Endodermal cell (in vitro differentiated cells): ENCODE measurements around the gene OOEP. TPM values are rescaled to one million over a fixed set of nuclear protein-coding genes. Genes with fewer than 3 reads are reported as not detected.

Experiments used
- DNase-seq: peaks from one replicate; pipeline ENCODE4 v3.0.0-alpha.2; 2017
- H3K27ac ChIP-seq: 2 replicates; pipeline ENCODE4 v1.5.1; 2013; ENCODE audit warnings: mild to moderate bottlenecking, low read depth, low read length, moderate library complexity
- H3K27me3 ChIP-seq: 2 replicates; pipeline ENCODE4 v1.6.1; 2013; ENCODE audit warnings: mild to moderate bottlenecking, low read length, moderate library complexity; ENCODE audit not compliant: insufficient read depth, control insufficient read depth, poor library complexity, severe bottlenecking
- H3K36me3 ChIP-seq: 2 replicates; pipeline ENCODE4 v1.7.0; 2013; ENCODE audit warnings: mild to moderate bottlenecking, low read length, moderate library complexity; ENCODE audit not compliant: control insufficient read depth, insufficient read depth
- H3K4me1 ChIP-seq: one replicate; pipeline ENCODE4 v1.7.0; 2013; ENCODE audit warnings: low read length; ENCODE audit not compliant: control insufficient read depth, insufficient read depth
- H3K4me3 ChIP-seq: 2 replicates; pipeline ENCODE4 v1.5.1; 2013; ENCODE audit warnings: mild to moderate bottlenecking, low read length, moderate library complexity
- H3K9ac ChIP-seq: 2 replicates; pipeline ENCODE4 v1.6.1; 2013; ENCODE audit warnings: mild to moderate bottlenecking, low read length, moderate library complexity; ENCODE audit not compliant: poor library complexity, severe bottlenecking; ENCODE audit errors: extremely low read depth
- H3K9me3 ChIP-seq: 2 replicates; pipeline ENCODE4 v1.6.1; 2013; ENCODE audit warnings: mild to moderate bottlenecking, low read length, moderate library complexity; ENCODE audit not compliant: control insufficient read depth
- H3K27ac Mint-ChIP-seq: 2 replicates; pipeline ENCODE4 v1.8.0; 2020; ENCODE audit warnings: mixed read lengths
- H3K27me3 Mint-ChIP-seq: 2 replicates; pipeline ENCODE4 v1.8.0; 2021; ENCODE audit warnings: mild to moderate bottlenecking, mixed read lengths; ENCODE audit not compliant: insufficient read depth
- H3K36me3 Mint-ChIP-seq: 2 replicates; pipeline ENCODE4 v1.8.0; 2020; ENCODE audit warnings: low read depth, mixed read lengths
- H3K4me1 Mint-ChIP-seq: 2 replicates; pipeline ENCODE4 v1.8.0; 2020; ENCODE audit warnings: mixed read lengths
- H3K4me3 Mint-ChIP-seq: 2 replicates; pipeline ENCODE4 v1.8.0; 2020; ENCODE audit warnings: mild to moderate bottlenecking, moderate library complexity, mixed read lengths
- H3K9me3 Mint-ChIP-seq: 2 replicates; pipeline ENCODE4 v1.8.0; 2020; ENCODE audit warnings: mild to moderate bottlenecking, mixed read lengths
- WGBS, 2 experiments: methylation state at CpG; one replicate each; pipeline versions ENCODE4 v1.1.5 to v1.1.7; 2013; ENCODE audit warnings: missing lambda C conversion rate in 2 of 2, mixed read lengths in 1 of 2; ENCODE audit not compliant: insufficient coverage in 1 of 2, insufficient read length in 1 of 2; 5-methylcytosine and 5-hydroxymethylcytosine counted together
- total RNA-seq, 2 donors: library from RNA; stranded (reverse); fragmentation: NEBNext Ultra II Directional in 1 of 2; extraction: Animal tissue kit (Norgen Biotek cat#: 25700) in 1 of 2; gene quantifications; 2 replicates in 1 of 2; 3 replicates in 1 of 2; pipeline ENCODE4 v1.2.1, GENCODE V29; 2021
- TF ChIP-seq, protein P1 (sequence below): fragments of 200-600 bp; sonication (generic); conservative IDR thresholded peaks from 2 replicates; pipeline ENCODE4 v1.5.0; 2021; ENCODE audit warnings: antibody characterized with exemption, mild to moderate bottlenecking

The OOEP gene
- total RNA-seq, 2 donors from 2014 or later: not detected

GRCh38 chr6:73375216-73375615, 5.5 kb upstream of the OOEP start:
- Mint-ChIP-seq H3K4me3 (no peak overlapping the region), H3K27ac (no peak overlapping the region), H3K36me3 (no peaks in the 10 kb centered on the region), H3K4me1 (no peaks in the 10 kb centered on the region), H3K27me3 (no peaks in the 10 kb centered on the region), H3K9me3 (peaks cover 9% of the 10 kb centered on the region)
- TF ChIP-seq, protein P1, sequence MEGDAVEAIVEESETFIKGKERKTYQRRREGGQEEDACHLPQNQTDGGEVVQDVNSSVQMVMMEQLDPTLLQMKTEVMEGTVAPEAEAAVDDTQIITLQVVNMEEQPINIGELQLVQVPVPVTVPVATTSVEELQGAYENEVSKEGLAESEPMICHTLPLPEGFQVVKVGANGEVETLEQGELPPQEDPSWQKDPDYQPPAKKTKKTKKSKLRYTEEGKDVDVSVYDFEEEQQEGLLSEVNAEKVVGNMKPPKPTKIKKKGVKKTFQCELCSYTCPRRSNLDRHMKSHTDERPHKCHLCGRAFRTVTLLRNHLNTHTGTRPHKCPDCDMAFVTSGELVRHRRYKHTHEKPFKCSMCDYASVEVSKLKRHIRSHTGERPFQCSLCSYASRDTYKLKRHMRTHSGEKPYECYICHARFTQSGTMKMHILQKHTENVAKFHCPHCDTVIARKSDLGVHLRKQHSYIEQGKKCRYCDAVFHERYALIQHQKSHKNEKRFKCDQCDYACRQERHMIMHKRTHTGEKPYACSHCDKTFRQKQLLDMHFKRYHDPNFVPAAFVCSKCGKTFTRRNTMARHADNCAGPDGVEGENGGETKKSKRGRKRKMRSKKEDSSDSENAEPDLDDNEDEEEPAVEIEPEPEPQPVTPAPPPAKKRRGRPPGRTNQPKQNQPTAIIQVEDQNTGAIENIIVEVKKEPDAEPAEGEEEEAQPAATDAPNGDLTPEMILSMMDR: no peak
- Histone ChIP-seq H3K9me3 (peaks cover 10% of the 10 kb centered on the region), H3K36me3 (no peaks in the 10 kb centered on the region), H3K4me1 (no peaks in the 10 kb centered on the region), H3K27me3 (no peaks in the 10 kb centered on the region), H3K4me3 (no peak overlapping the region), H3K9ac (no peak overlapping the region), H3K27ac (no peak overlapping the region)
- WGBS, 2 experiments: 79 to 90% methylated on average over 1 of the region's 1 CpG
- DNase-seq: no peak

- WGBS, 2 experiments: 90 to 93% methylated on average over 6 to 10 of the region's 10 CpGs
- peaks cover 9% of the 10 kb centered on the region for H3K9me3 Mint-ChIP-seq
- H3K36me3 Mint-ChIP-seq: no peaks in the 10 kb centered on the region
These were observed 2.8 kb upstream of the OOEP start for GRCh38 chr6:73372516-73372915.

DNA sequence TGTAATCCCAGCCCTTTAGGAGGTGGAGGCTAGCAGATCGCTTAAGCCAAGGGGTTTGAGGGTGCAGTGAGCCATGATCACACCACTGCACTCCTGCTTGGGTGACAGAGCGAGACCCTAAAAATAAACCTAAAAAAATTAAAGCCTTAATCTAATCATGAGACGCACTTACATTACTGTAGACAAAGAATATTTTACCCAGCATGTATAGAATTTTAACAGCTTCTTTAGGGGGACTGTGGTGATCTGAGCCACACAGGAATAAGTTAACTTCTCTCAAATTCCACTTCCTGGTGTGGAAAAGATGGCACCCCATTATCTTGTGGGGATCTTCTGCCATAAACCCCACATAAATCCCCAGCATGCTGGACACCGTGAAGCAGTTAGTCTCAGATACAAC, 2.3 kb upstream of the OOEP start:
- peaks cover 8% of the 10 kb centered on the region for H3K4me1 Mint-ChIP-seq
- TF ChIP-seq, protein P1: no peak
- H3K36me3 Mint-ChIP-seq: no peaks in the 10 kb centered on the region
- WGBS, 2 experiments: 93% methylated on average over 3 to 4 of the region's 4 CpGs
- H3K36me3 ChIP-seq: no peaks in the 10 kb centered on the region
- no peaks in the 10 kb centered on the region for H3K27me3 ChIP-seq
- H3K4me3 ChIP-seq: no peak overlapping the region
- DNase-seq: no peak
- H3K27me3 Mint-ChIP-seq: no peaks in the 10 kb centered on the region
- H3K27ac ChIP-seq: no peak overlapping the region
- peaks cover 9% of the 10 kb centered on the region for H3K9me3 Mint-ChIP-seq
- no peak overlapping the region for H3K4me3 Mint-ChIP-seq
- H3K9ac ChIP-seq: no peak overlapping the region
- no peaks in the 10 kb centered on the region for H3K4me1 ChIP-seq
- no peak overlapping the region for H3K27ac Mint-ChIP-seq
- H3K9me3 ChIP-seq: peaks cover 10% of the 10 kb centered on the region

More at GRCh38 chr6:73372516-73372915, 2.8 kb upstream of the OOEP start:
- Histone ChIP-seq H3K27ac (no peak overlapping the region), H3K27me3 (no peaks in the 10 kb centered on the region), H3K4me1 (no peaks in the 10 kb centered on the region), H3K4me3 (no peak overlapping the region), H3K9ac (no peak overlapping the region), H3K9me3 (peaks cover 10% of the 10 kb centered on the region), H3K36me3 (no peaks in the 10 kb centered on the region)
- TF ChIP-seq, protein P1: no peak
- no peak overlapping the region for H3K27ac Mint-ChIP-seq
- peaks cover 8% of the 10 kb centered on the region for H3K4me1 Mint-ChIP-seq
- DNase-seq: no peak
- H3K4me3 Mint-ChIP-seq: no peak overlapping the region
- no peaks in the 10 kb centered on the region for H3K27me3 Mint-ChIP-seq
